Neutrophil (primary cell): ENCODE measurements around the gene PRKAA2.

Source experiments
- H3K27ac ChIP-seq: fragments of 200-600 bp; sonication (generic); 2 replicates; pipeline ENCODE4 v1.5.1; 2016; ENCODE audit warnings: mild to moderate bottlenecking, moderate library complexity
- H3K27me3 ChIP-seq: fragments of 200-600 bp; sonication (generic); 2 replicates; pipeline ENCODE4 v1.6.0; 2016; ENCODE audit warnings: mild to moderate bottlenecking
- H3K36me3 ChIP-seq: fragments of 200-600 bp; sonication (generic); 2 replicates; pipeline ENCODE4 v1.5.1; 2017
- H3K4me1 ChIP-seq, 2 experiments: fragments of 200-600 bp in 1 of 2; sonication (generic) in 1 of 2; 1 replicate in 1 of 2; 2 replicates in 1 of 2; pipeline versions ENCODE4 v1.5.1 to v1.6.1; 2013 to 2016; ENCODE audit warnings: low read depth in 1 of 2, low read length in 1 of 2, mild to moderate bottlenecking in 1 of 2, moderate library complexity in 1 of 2; ENCODE audit not compliant: control insufficient read depth in 1 of 2, insufficient read depth in 1 of 2
- H3K4me3 ChIP-seq, 2 experiments: fragments of 200-600 bp in 1 of 2; sonication (generic) in 1 of 2; 1 replicate in 1 of 2; 2 replicates in 1 of 2; pipeline ENCODE4 v1.5.1; 2013 to 2016; ENCODE audit warnings: low read depth in 1 of 2, low read length in 1 of 2, mild to moderate bottlenecking in 1 of 2, moderate library complexity in 1 of 2
- H3K9me3 ChIP-seq: fragments of 200-600 bp; sonication (generic); 2 replicates; pipeline ENCODE4 v1.5.1; 2016
- CTCF ChIP-seq: fragments of 200-600 bp; sonication (generic); IDR thresholded peaks from 2 replicates; pipeline ENCODE4 v1.5.1; 2016; ENCODE audit warnings: antibody characterized with exemption

The PRKAA2 gene

DNA sequence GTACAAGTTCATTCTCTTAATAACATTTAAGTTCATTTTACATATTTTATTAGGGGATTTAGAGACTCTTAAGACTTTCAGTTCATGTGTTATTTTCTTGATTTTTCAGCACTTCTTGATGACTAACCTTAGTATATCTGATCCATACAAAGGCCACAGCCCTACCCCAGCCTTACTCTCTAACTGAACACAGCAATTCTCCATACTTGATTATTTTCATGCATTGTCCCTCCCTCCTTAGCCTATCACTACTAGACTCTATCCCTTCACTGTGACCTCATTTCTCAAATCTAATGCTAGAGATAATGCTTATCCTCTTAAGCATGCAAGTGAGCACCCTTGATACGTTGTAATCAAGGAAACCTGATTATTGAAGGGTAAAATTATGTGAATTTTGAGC lies 15.2 kb downstream of the PRKAA2 start:
- no peaks in the 10 kb centered on the region for H3K27me3 ChIP-seq
- H3K9me3 ChIP-seq: no peaks in the 10 kb centered on the region
- no peak overlapping the region for H3K4me3 ChIP-seq
- H3K27ac ChIP-seq: no peak overlapping the region
- no peak for TF ChIP-seq CTCF
- H3K4me1 ChIP-seq: no peaks in the 10 kb centered on the region
- H3K36me3 ChIP-seq: no peaks in the 10 kb centered on the region

DNA sequence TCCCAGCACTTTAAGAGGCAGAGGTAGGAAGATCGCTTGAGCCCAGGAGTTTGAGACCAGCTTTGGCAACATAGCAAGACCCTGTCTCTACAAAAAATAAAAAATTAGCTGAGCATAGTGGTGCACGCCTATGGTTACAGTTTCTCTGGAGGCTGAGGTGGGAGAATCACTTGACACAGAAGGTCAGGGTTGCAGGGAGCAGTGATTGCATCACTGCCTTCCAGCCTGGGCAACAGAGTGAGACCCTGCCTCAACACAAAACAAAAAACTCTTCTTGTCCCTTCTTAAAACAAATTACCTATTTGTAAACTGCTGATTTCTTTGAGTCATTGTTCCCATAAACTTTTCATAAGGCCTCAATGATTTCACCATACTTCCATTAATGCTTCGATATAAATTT lies 18.7 kb downstream of the PRKAA2 start:
- H3K36me3 ChIP-seq: no peaks in the 10 kb centered on the region
- H3K9me3 ChIP-seq: no peaks in the 10 kb centered on the region
- no peak overlapping the region for H3K4me3 ChIP-seq
- TF ChIP-seq CTCF: no peak
- H3K4me1 ChIP-seq: no peaks in the 10 kb centered on the region
- no peak overlapping the region for H3K27ac ChIP-seq
- no peaks in the 10 kb centered on the region for H3K27me3 ChIP-seq

GRCh38 chr1:56665384-56665783 lies 20.3 kb downstream of the PRKAA2 start:
- H3K27me3 ChIP-seq: no peaks in the 10 kb centered on the region
- H3K9me3 ChIP-seq: no peaks in the 10 kb centered on the region
- H3K36me3 ChIP-seq: no peaks in the 10 kb centered on the region
- TF ChIP-seq CTCF: no peak
- no peaks in the 10 kb centered on the region for H3K4me1 ChIP-seq
- no peak overlapping the region for H3K27ac ChIP-seq
- H3K4me3 ChIP-seq: no peak overlapping the region

DNA sequence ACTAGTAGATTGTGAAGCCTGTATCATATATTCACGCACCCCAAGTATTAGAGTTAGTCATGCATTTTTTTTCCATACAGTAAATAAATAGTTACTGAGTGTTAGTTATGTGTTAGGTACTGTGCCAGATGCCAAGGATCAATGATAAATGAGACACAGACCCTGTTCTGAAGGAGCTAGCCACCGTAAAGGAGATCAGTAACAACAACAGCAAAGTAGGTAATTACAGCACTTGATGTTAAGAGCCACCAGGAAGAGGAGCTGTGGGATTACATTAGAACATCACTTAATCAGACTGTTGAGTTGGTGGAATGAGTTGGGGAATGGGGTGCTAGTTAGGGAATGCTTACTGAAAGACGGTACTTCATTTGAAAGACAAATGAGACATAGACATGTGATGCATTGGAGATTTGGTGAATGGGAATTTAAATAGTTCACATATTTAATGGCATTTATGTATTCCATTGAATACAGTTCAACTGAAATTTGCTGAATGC lies 21.0 kb downstream of the PRKAA2 start:
- no peak overlapping the region for H3K27ac ChIP-seq
- H3K9me3 ChIP-seq: no peaks in the 10 kb centered on the region
- no peak overlapping the region for H3K4me3 ChIP-seq
- H3K4me1 ChIP-seq: no peaks in the 10 kb centered on the region
- H3K27me3 ChIP-seq: no peaks in the 10 kb centered on the region
- no peaks in the 10 kb centered on the region for H3K36me3 ChIP-seq
- TF ChIP-seq CTCF: no peak

- H3K36me3 ChIP-seq: no peaks in the 10 kb centered on the region
- H3K4me3 ChIP-seq: no peak overlapping the region
- H3K27ac ChIP-seq: no peak overlapping the region
- TF ChIP-seq CTCF: no peak
- H3K27me3 ChIP-seq: peaks cover 8% of the 10 kb centered on the region
- no peaks in the 10 kb centered on the region for H3K4me1 ChIP-seq
- H3K9me3 ChIP-seq: no peaks in the 10 kb centered on the region
Observed at GRCh38 chr1:56670350-56670749, 25.2 kb downstream of the PRKAA2 start.

GRCh38 chr1:56671085-56671484 lies 26.0 kb downstream of the PRKAA2 start:
- no peaks in the 10 kb centered on the region for H3K4me1 ChIP-seq
- H3K36me3 ChIP-seq: no peaks in the 10 kb centered on the region
- H3K27ac ChIP-seq: no peak overlapping the region
- TF ChIP-seq CTCF: no peak
- H3K27me3 ChIP-seq: peaks cover 8% of the 10 kb centered on the region
- no peaks in the 10 kb centered on the region for H3K9me3 ChIP-seq
- no peak overlapping the region for H3K4me3 ChIP-seq
